ENCODE measurements around the gene LRP1B.

DNA sequence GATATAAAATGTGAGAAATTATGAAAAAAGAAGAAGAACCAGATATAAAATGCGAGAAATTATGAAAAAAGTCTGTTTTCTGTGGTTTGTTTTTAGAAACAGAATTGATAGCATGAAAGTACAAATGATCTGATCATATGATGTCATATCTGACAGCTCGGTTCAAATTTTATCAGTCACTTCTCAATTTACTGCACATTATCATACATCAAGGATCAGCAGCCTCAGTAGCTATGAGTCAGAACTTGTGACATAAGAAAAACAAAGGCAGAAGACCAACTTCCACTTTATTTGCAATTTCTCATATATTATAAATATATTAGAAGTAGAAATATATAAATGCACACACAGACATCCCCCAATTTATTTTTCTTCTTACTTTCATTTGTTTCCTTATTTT lies 634.0 kb downstream of the LRP1B start:
- TF ChIP-seq, protein P1, sequence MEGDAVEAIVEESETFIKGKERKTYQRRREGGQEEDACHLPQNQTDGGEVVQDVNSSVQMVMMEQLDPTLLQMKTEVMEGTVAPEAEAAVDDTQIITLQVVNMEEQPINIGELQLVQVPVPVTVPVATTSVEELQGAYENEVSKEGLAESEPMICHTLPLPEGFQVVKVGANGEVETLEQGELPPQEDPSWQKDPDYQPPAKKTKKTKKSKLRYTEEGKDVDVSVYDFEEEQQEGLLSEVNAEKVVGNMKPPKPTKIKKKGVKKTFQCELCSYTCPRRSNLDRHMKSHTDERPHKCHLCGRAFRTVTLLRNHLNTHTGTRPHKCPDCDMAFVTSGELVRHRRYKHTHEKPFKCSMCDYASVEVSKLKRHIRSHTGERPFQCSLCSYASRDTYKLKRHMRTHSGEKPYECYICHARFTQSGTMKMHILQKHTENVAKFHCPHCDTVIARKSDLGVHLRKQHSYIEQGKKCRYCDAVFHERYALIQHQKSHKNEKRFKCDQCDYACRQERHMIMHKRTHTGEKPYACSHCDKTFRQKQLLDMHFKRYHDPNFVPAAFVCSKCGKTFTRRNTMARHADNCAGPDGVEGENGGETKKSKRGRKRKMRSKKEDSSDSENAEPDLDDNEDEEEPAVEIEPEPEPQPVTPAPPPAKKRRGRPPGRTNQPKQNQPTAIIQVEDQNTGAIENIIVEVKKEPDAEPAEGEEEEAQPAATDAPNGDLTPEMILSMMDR (IDR thresholded peaks at IDR 0.05; ENCODE audit: borderline replicate concordance, extremely low read depth, low read length, poor library complexity, severe bottlenecking), result no peak
- TF ChIP-seq EZH2 (IDR thresholded peaks at IDR 0.05; ENCODE audit: borderline replicate concordance, low read depth, low read length, severe bottlenecking), result no peak

Data from DND-41 (cell line).